Activated T-helper 1 cell treated with anti-CD3 and anti-CD28 coated beads, Interleukin-12 subunit alpha, Interleukin-12 subunit beta, Interleukin-2, Interleukin-4 antibody, amounts not matched to agents 30 ng/mL and 10 ng/mL and 1 ng/mL, durations not matched to agents 14 hours and 24 hours and 36 hours (primary cell): ENCODE data around the gene TMEM178B. TPM values are rescaled to one million over a fixed set of nuclear protein-coding genes. Genes with fewer than 3 reads are reported as not detected.

ENCODE experiments used
- DNase-seq: peaks from one replicate; pipeline ENCODE4 v3.0.0; 2021; ENCODE audit warnings: low spot score
- H3K27ac Mint-ChIP-seq: one replicate; pipeline ENCODE4 v1.8.0; 2021; ENCODE audit warnings: mild to moderate bottlenecking, mixed read lengths
- H3K27me3 Mint-ChIP-seq: one replicate; pipeline ENCODE4 v1.8.0; 2022; ENCODE audit warnings: mild to moderate bottlenecking, moderate library complexity, mixed read lengths; ENCODE audit not compliant: insufficient read depth
- H3K36me3 Mint-ChIP-seq: one replicate; pipeline ENCODE4 v1.8.0; 2021; ENCODE audit warnings: low read depth, mixed read lengths
- H3K4me1 Mint-ChIP-seq: one replicate; pipeline ENCODE4 v1.8.0; 2021; ENCODE audit warnings: low read depth, mixed read lengths
- H3K4me3 Mint-ChIP-seq: one replicate; pipeline ENCODE4 v1.8.0; 2021; ENCODE audit warnings: mild to moderate bottlenecking, moderate library complexity, mixed read lengths
- H3K9me3 Mint-ChIP-seq: one replicate; pipeline ENCODE4 v1.8.0; 2021; ENCODE audit warnings: mixed read lengths
- intact Hi-C: fragments of 100-400 bp; cut with micrococcal nuclease; formaldehyde crosslinking; loops from one replicate; pipeline ENCODE4 v1.15.1; 2024
- total RNA-seq: library from RNA; stranded (reverse); gene quantifications from 2 replicates; pipeline ENCODE4 v1.2.3, GENCODE V29; 2022

TMEM178B gene
- total RNA-seq, 1 donor from 2014 or later: 2.5 TPM

GRCh38 chr7:141231018-141231792, 157.3 kb downstream of the TMEM178B start:
- Mint-ChIP-seq H3K9me3 (no peaks in the 10 kb centered on the region), H3K27me3 (peaks cover 12% of the 10 kb centered on the region), H3K4me3 (no peak overlapping the region), H3K27ac (no peak overlapping the region), H3K4me1 (no peaks in the 10 kb centered on the region), H3K36me3 (no peaks in the 10 kb centered on the region)
- no peak for DNase-seq
- intact Hi-C loops: no loop called here

DNA sequence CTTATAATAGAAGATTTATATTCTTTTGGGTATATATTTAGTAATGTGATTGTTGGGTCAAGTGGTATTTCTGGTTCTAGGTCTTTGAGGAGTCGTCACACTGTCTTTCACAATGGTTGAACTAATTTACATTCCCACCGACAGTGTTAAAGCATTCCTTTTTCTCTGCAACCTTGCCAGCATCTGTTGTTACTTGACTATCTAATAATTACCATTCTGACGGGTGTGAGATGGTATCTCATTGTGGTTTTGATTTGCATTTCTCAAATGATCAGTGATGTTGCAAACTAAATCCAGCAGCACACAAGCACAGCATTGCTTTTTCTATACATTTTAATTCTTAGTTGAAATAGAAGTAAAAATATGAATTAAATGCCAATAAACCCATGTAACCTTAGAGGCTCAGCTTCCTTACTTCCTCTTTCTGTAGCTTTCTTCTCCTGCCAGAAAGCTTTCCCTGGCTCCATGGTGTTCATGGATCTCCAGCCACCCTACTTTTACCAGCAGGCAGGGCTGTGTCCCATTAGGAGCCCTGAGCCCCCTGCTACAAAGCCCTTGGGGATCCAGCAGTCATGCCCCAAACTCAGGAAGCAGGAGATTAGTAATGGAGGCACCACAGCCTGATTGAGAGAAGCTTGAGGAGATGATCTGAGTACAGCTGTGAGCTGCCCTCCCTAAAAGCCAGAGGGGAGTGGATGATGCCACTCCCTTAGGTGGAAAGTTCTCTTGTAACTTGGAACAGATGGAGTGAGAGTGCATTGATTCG, 158.6 kb downstream of the TMEM178B start:
- H3K4me1 Mint-ChIP-seq: no peaks in the 10 kb centered on the region
- no peaks in the 10 kb centered on the region for H3K9me3 Mint-ChIP-seq
- H3K36me3 Mint-ChIP-seq: no peaks in the 10 kb centered on the region
- DNase-seq: no peak
- H3K4me3 Mint-ChIP-seq: no peak overlapping the region
- H3K27me3 Mint-ChIP-seq: peaks cover 15% of the 10 kb centered on the region
- no peak overlapping the region for H3K27ac Mint-ChIP-seq
- intact Hi-C loops: no loop called here

- no peaks in the 10 kb centered on the region for H3K36me3 Mint-ChIP-seq
- no peaks in the 10 kb centered on the region for H3K9me3 Mint-ChIP-seq
Observed at GRCh38 chr7:141234335-141235105, 160.7 kb downstream of the TMEM178B start.

GRCh38 chr7:141235656-141236055, 161.8 kb downstream of the TMEM178B start:
- peaks cover 13% of the 10 kb centered on the region for H3K27me3 Mint-ChIP-seq
- H3K4me3 Mint-ChIP-seq: no peak overlapping the region
- H3K36me3 Mint-ChIP-seq: no peaks in the 10 kb centered on the region
- no peaks in the 10 kb centered on the region for H3K9me3 Mint-ChIP-seq
- no peak for DNase-seq
- no peaks in the 10 kb centered on the region for H3K4me1 Mint-ChIP-seq
- H3K27ac Mint-ChIP-seq: no peak overlapping the region
- intact Hi-C loops: no loop called here

More at GRCh38 chr7:141234335-141235105, 160.7 kb downstream of the TMEM178B start:
- DNase-seq: no peak
- H3K27me3 Mint-ChIP-seq: peaks cover 15% of the 10 kb centered on the region
- H3K4me3 Mint-ChIP-seq: no peak overlapping the region
- H3K27ac Mint-ChIP-seq: no peak overlapping the region
- intact Hi-C loops: no loop called here
- H3K4me1 Mint-ChIP-seq: no peaks in the 10 kb centered on the region

DNA sequence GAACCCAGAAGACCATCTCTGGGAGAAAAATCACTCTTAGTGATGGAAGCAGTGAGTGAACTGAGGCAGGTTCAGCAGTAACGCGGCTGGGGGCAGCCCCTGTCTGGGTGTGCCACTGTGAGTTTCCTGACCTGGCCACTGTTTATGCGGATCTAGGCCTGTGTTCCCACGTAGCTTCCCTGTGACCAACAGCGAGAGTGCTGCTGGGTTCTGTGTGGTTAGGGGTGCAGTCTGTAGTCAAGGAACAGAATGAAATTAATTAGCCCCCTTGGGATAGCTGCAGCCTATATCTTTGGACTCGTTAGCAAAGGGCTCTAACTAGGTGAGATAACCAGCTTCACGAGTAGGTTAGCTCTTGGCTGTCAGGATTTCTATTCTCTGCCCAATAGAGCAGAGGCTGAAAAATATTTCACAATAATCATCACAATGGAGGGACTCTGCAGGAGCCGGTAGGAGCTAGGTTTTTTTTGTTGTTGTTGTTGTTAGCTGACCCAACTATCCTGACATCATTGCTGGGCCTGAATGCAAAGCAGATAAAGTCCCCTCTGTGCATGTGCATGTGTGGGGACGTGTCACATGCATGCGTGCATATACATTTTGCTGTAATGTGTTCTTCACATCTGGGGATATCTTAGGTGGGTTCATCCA, 164.9 kb downstream of the TMEM178B start:
- H3K9me3 Mint-ChIP-seq: no peaks in the 10 kb centered on the region
- intact Hi-C loops: no loop called here
- H3K36me3 Mint-ChIP-seq: no peaks in the 10 kb centered on the region
- no peak overlapping the region for H3K27ac Mint-ChIP-seq
- DNase-seq: no peak
- no peaks in the 10 kb centered on the region for H3K4me1 Mint-ChIP-seq
- no peak overlapping the region for H3K4me3 Mint-ChIP-seq
- H3K27me3 Mint-ChIP-seq: peaks cover 15% of the 10 kb centered on the region

GRCh38 chr7:141239661-141240060, 165.8 kb downstream of the TMEM178B start:
- Mint-ChIP-seq H3K36me3 (no peaks in the 10 kb centered on the region), H3K9me3 (no peaks in the 10 kb centered on the region), H3K4me3 (no peak overlapping the region), H3K27me3 (peaks cover 9% of the 10 kb centered on the region), H3K27ac (no peak overlapping the region), H3K4me1 (no peaks in the 10 kb centered on the region)
- DNase-seq: no peak
- intact Hi-C loops: no loop called here

DNA sequence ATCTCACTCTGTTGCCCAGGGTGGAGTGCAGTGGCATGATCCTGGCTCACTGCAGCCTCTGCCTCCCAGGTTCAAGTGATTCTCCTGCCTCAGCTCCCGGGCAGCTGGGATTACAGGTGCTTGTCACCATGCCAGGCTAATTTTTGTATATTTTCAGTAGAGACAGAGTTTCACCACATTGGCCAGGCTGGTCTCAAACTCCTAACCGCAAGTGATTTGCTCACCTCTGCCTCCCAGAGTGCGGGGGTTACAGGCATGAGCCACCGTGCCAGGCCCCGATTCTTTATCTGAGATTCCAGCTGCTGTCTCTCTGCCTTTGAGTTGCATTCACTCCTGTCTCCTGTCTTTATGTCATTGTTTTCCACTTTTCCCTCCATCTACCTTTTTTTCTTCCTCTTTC, 168.7 kb downstream of the TMEM178B start:
- Mint-ChIP-seq H3K4me3 (no peak overlapping the region), H3K4me1 (no peaks in the 10 kb centered on the region), H3K9me3 (no peaks in the 10 kb centered on the region), H3K36me3 (no peaks in the 10 kb centered on the region), H3K27ac (no peak overlapping the region), H3K27me3 (peaks cover 4% of the 10 kb centered on the region)
- intact Hi-C loops: no loop called here
- no peak for DNase-seq

GRCh38 chr7:141243368-141243767, 169.5 kb downstream of the TMEM178B start:
- DNase-seq: no peak
- Mint-ChIP-seq H3K27ac (no peak overlapping the region), H3K27me3 (peaks cover 4% of the 10 kb centered on the region), H3K4me3 (no peak overlapping the region), H3K4me1 (no peaks in the 10 kb centered on the region), H3K36me3 (no peaks in the 10 kb centered on the region), H3K9me3 (no peaks in the 10 kb centered on the region)
- intact Hi-C loops: no loop called here

DNA sequence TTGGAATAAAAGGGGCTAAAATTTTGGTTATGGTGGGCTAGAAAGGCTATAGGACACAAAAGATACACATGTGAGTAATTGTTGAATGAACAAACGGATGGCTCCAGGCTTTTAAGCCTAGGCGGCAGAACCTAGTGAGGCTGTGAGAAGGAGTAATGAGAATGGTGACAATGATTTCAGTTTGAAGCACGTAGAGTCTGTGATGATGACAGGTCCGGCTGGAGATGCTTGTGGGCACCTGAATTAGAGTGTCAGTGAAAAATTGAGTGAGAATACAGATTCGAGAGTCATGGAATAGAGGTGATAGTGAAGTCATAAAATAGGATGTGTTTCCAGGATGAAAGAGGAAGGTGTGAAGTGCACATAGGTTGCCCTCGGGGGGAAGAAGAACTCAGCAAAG, 170.6 kb downstream of the TMEM178B start:
- intact Hi-C loops: no loop called here
- H3K9me3 Mint-ChIP-seq: no peaks in the 10 kb centered on the region

DNA sequence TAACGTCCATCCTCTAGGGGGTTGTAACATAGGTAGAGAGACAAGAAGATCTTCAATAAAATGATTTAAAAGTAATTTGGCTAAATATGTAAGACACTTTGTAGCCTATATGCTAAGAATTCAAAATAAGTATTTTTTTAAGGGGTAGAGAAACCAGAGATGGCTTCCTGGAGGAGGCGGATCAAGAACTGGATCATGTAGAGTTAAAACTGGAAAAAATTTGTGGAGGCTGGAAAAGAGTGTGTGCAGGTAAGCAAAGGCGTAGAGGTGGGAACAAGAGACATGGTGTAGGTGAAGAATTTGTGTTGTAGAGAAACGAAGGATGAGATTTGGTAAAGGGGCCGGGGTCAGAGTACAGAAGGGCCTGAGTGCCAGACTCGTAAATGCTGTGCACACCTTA, 172.6 kb downstream of the TMEM178B start:
- Mint-ChIP-seq H3K4me1 (no peaks in the 10 kb centered on the region), H3K4me3 (no peak overlapping the region), H3K27me3 (peaks cover 11% of the 10 kb centered on the region), H3K9me3 (no peaks in the 10 kb centered on the region), H3K27ac (no peak overlapping the region), H3K36me3 (no peaks in the 10 kb centered on the region)
- DNase-seq: no peak
- intact Hi-C loops: no loop called here

More for the DNA sequence above, 170.6 kb downstream of the TMEM178B start:
- no peak overlapping the region for H3K27ac Mint-ChIP-seq
- H3K27me3 Mint-ChIP-seq: peaks cover 6% of the 10 kb centered on the region
- no peak for DNase-seq
- H3K36me3 Mint-ChIP-seq: no peaks in the 10 kb centered on the region
- H3K4me1 Mint-ChIP-seq: no peaks in the 10 kb centered on the region
- H3K4me3 Mint-ChIP-seq: no peak overlapping the region

DNA sequence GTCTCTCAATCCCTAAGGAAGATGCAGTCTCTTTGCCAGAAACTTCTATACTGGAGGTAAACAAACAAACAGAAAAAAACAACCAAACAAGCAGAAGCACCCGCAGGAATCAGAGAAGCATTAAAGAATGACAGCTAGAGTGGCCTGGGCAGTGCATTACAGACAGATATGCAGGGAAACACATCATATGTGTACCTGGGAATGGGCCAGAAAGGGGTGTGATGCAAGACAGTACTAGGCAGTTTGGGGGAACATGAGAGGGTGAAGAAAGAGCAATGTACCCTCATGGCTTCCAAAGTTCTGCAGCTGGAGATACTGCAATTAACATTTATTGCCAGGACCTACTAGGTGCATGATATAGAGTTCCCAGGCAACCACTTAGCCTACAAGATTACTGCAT, 177.3 kb downstream of the TMEM178B start:
- DNase-seq: no peak
- H3K9me3 Mint-ChIP-seq: no peaks in the 10 kb centered on the region
- peaks cover 17% of the 10 kb centered on the region for H3K27me3 Mint-ChIP-seq
- H3K4me1 Mint-ChIP-seq: no peaks in the 10 kb centered on the region
- H3K36me3 Mint-ChIP-seq: no peaks in the 10 kb centered on the region
- no peak overlapping the region for H3K27ac Mint-ChIP-seq
- no peak overlapping the region for H3K4me3 Mint-ChIP-seq
- intact Hi-C loops: no loop called here

GRCh38 chr7:141251957-141252356, 178.1 kb downstream of the TMEM178B start:
- peaks cover 3% of the 10 kb centered on the region for H3K36me3 Mint-ChIP-seq
- H3K4me3 Mint-ChIP-seq: no peak overlapping the region
- no peaks in the 10 kb centered on the region for H3K4me1 Mint-ChIP-seq
- no peak overlapping the region for H3K27ac Mint-ChIP-seq
- H3K9me3 Mint-ChIP-seq: peaks cover 3% of the 10 kb centered on the region
- DNase-seq: no peak
- H3K27me3 Mint-ChIP-seq: peaks cover 19% of the 10 kb centered on the region
- intact Hi-C loops: no loop called here
